HEK293T (cell line): ENCODE results near the gene SNRNP48.

Experiments used
- CTCF ChIA-PET: fragments of 350-600 bp; formaldehyde crosslinking; extraction: SDS; loops from one replicate; lab custom pipeline; 2021; ENCODE audit warnings: antibody characterized with exemption, inconsistent platforms; lab: Yijun Ruan, JAX
- POLR2A ChIA-PET: fragments of 350-600 bp; formaldehyde crosslinking; extraction: SDS; loops from one replicate; lab custom pipeline; 2020; ENCODE audit warnings: antibody characterized with exemption, inconsistent platforms; lab: Yijun Ruan, JAX
- DNase-seq: peaks from one replicate; pipeline ENCODE4 v3.0.0; 2012; ENCODE audit warnings: mixed read lengths; ENCODE audit errors: extremely low spot score
- ARNT ChIP-seq: fragments of 450-650 bp; IDR thresholded peaks from 2 replicates; pipeline ENCODE4 v1.6.1; 2017; ENCODE audit warnings: mild to moderate bottlenecking
- BHLHE40 ChIP-seq: fragments of 450-650 bp; IDR thresholded peaks from 2 replicates; pipeline ENCODE4 v1.6.1; 2016; ENCODE audit warnings: mild to moderate bottlenecking, moderate library complexity, borderline replicate concordance
- CTBP1 ChIP-seq: fragments of 450-650 bp; IDR thresholded peaks from 2 replicates; pipeline ENCODE4 v1.6.1; 2016; ENCODE audit warnings: borderline replicate concordance
- ELF4 ChIP-seq: fragments of 450-650 bp; IDR thresholded peaks from 2 replicates; pipeline ENCODE4 v1.6.1; 2017; ENCODE audit warnings: antibody characterized with exemption
- FOXA1 ChIP-seq: fragments of 450-650 bp; IDR thresholded peaks from 2 replicates; pipeline ENCODE4 v1.6.1; 2016; ENCODE audit warnings: mild to moderate bottlenecking
- FOXK2 ChIP-seq: fragments of 450-650 bp; IDR thresholded peaks from 2 replicates; pipeline ENCODE4 v1.6.1; 2016; ENCODE audit warnings: mild to moderate bottlenecking
- FOXM1 ChIP-seq: fragments of 450-650 bp; IDR thresholded peaks from 2 replicates; pipeline ENCODE4 v1.6.1; 2017; ENCODE audit warnings: mild to moderate bottlenecking, borderline replicate concordance
- HDGF ChIP-seq: fragments of 450-650 bp; IDR thresholded peaks from 2 replicates; pipeline ENCODE4 v1.6.1; 2017; ENCODE audit warnings: antibody characterized with exemption, borderline replicate concordance
- L3MBTL2 ChIP-seq: fragments of 450-650 bp; conservative IDR thresholded peaks from 2 replicates; pipeline ENCODE4 v1.6.1; 2016; ENCODE audit warnings: mild to moderate bottlenecking
- LEF1 ChIP-seq: fragments of 450-650 bp; IDR thresholded peaks from 2 replicates; pipeline ENCODE4 v1.6.1; 2017; ENCODE audit warnings: mild to moderate bottlenecking, borderline replicate concordance
- NFRKB ChIP-seq: fragments of 450-650 bp; IDR thresholded peaks from 2 replicates; pipeline ENCODE4 v1.6.1; 2016; ENCODE audit warnings: mild to moderate bottlenecking, moderate library complexity
- PKNOX1 ChIP-seq: fragments of 450-650 bp; IDR thresholded peaks from 2 replicates; pipeline ENCODE4 v1.6.1; 2016
- SP1 ChIP-seq: fragments of 450-650 bp; IDR thresholded peaks from 2 replicates; pipeline ENCODE4 v1.6.1; 2017
- SUZ12 ChIP-seq: fragments of 450-650 bp; IDR thresholded peaks from 2 replicates; pipeline ENCODE4 v1.6.1; 2016; ENCODE audit warnings: mild to moderate bottlenecking
- TARDBP ChIP-seq: fragments of 450-650 bp; IDR thresholded peaks from 2 replicates; pipeline ENCODE4 v1.6.1; 2016
- ZNF384 ChIP-seq: fragments of 450-650 bp; IDR thresholded peaks from 2 replicates; pipeline ENCODE4 v1.6.1; 2016

The SNRNP48 gene

GRCh38 chr6:7568021-7568420, 22.0 kb upstream of the SNRNP48 start:
- POLR2A ChIA-PET = interaction anchor here (0.8 to 1.1 kb wide), 2 partner anchors 14 to 22 kb away, joined by 3 to 4 read pairs; partner anchors contain the start of gene SNRNP48
- DNase-seq = no peak
- TF ChIP-seq L3MBTL2 = no peak
- TF ChIP-seq FOXA1 = no peak
- no peak for TF ChIP-seq PKNOX1
- TF ChIP-seq FOXK2 = no peak
- TF ChIP-seq TARDBP = no peak
- no peak for TF ChIP-seq BHLHE40
- TF ChIP-seq HDGF = no peak
- no peak for TF ChIP-seq SP1
- TF ChIP-seq CTBP1 = no peak
- TF ChIP-seq NFRKB = no peak
- no peak for TF ChIP-seq ZNF384
- TF ChIP-seq SUZ12 = no peak
- TF ChIP-seq FOXM1 = no peak
- TF ChIP-seq ELF4 = no peak
- TF ChIP-seq ARNT = no peak
- TF ChIP-seq LEF1 = no peak
- CTCF ChIA-PET = no interaction called here

- no peak for DNase-seq
- POLR2A ChIA-PET = interaction anchor here (1.1 kb wide), 1 partner anchor 15 kb away, joined by 3 read pairs; no protein-coding TSS in a partner anchor
- CTCF ChIA-PET = interaction anchor here (0.7 kb wide), 1 partner anchor 185 kb away, joined by 3 read pairs; no protein-coding TSS in a partner anchor
- TF ChIP-seq ZNF384 (no peak), TARDBP (no peak), PKNOX1 (no peak), ARNT (no peak), L3MBTL2 (no peak), CTBP1 (no peak), FOXK2 (no peak)
These were observed 20.9 kb upstream of the SNRNP48 start for GRCh38 chr6:7569082-7569481.

GRCh38 chr6:7572213-7572943, 17.6 kb upstream of the SNRNP48 start:
- CTCF ChIA-PET = no interaction called here
- POLR2A ChIA-PET = no interaction called here
- TF ChIP-seq HDGF (no peak), SUZ12 (no peak), BHLHE40 (no peak), SP1 (no peak), ZNF384 (no peak), ARNT (no peak), FOXA1 (no peak), L3MBTL2 (no peak), ELF4 (no peak), CTBP1 (no peak), NFRKB (no peak), FOXM1 (no peak), LEF1 (no peak), FOXK2 (no peak), TARDBP (no peak), PKNOX1 (no peak)
- no peak for DNase-seq

GRCh38 chr6:7574500-7574899, 15.5 kb upstream of the SNRNP48 start:
- TF ChIP-seq ELF4 = no peak
- TF ChIP-seq FOXA1 = no peak
- no peak for TF ChIP-seq SP1
- TF ChIP-seq FOXM1 = no peak
- no peak for TF ChIP-seq FOXK2
- TF ChIP-seq NFRKB = no peak
- no peak for TF ChIP-seq HDGF
- no peak for TF ChIP-seq LEF1
- TF ChIP-seq ARNT = no peak
- TF ChIP-seq BHLHE40 = no peak
- TF ChIP-seq CTBP1 = no peak
- no peak for TF ChIP-seq TARDBP
- TF ChIP-seq SUZ12 = no peak
- TF ChIP-seq L3MBTL2 = no peak
- no peak for TF ChIP-seq PKNOX1
- TF ChIP-seq ZNF384 = no peak
- CTCF ChIA-PET = no interaction called here
- POLR2A ChIA-PET = interaction anchor here (0.8 to 1.8 kb wide), 2 partner anchors 13 to 16 kb away, joined by 3 to 9 read pairs; partner anchors contain the start of gene SNRNP48
- DNase-seq = no peak

- TF ChIP-seq PKNOX1 (no peak), ZNF384 (no peak)
- ChIA-PET POLR2A (interaction anchor here (1.8 kb wide), 1 partner anchor 189 kb away, joined by 3 read pairs; the partner anchor contains the start of genes CAGE1 and RIOK1), CTCF (no interaction called here)
- DNase-seq = no peak
These were observed 11.5 kb upstream of the SNRNP48 start for GRCh38 chr6:7578516-7578915.
